ENCODE results near the gene SAP30BP. TPM values are rescaled to one million over a fixed set of nuclear protein-coding genes. Genes with fewer than 3 reads are reported as not detected.
A peak's percentile ranks its signal among the peaks of the same experiment; 100 is the strongest.

The SAP30BP gene
- total and polyA plus RNA-seq, 2 of the 13 experiments (the other 11 are each of a cell fraction or from before 2014, with no cell fraction given) = 67.7 to 99.4 TPM

DNA sequence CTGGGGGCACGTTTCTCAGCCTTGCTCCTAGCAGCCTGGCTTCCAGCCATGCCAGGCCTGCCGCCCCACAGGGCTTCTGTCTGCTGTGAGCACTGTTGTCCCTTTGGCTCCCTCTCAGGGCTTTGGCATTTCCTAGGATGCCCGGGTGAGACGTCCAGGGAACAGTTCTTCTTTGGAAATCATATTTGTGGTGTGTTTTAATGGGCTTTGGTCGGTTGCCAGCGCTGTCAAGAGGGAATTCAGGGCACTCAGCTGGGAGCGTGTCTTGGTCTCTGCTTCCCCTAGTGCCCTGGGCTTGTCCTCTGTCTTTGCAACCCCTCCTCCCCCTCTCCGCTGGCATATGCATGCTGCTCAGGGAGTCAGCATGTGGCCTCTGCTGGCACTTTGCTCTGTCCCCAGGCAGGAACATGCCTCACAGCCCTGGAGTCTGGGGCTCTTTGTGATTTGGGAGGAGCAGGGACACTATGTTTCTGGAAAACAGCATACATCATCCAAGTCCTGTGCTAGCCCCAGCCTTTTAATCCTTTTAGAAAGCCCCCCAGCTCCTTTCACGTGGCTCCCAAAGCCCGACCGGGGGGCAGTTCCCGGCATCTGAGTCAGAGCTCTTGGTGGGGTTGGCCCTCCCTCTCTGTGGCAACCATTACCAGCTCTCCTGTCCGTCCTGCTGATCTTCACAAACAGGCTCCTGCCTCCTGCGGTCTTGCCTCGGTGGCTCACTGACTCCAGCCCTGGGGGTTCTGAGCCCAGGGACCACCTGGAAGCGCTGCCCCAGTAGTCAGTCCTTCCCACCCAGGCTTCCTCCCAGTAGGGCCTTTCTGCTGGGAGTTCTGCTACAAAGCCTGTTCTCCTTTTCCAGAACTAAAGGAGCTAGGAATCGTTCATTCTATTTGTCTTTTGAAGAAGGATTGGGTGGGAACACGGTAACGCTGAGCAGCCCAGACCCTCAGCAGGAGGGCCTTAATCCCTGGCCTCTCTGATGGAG is 26.7 kb downstream of the SAP30BP start:
- POLR2A ChIA-PET = interaction anchor here (2.5 kb wide), 1 partner anchor 86 kb away, joined by 7 read pairs; a partner anchor contains a TSS
- ATAC-seq (no peak), DNase-seq (ENCODE audit: low spot score) (no peak), FAIRE-seq (no peak)
- H3K9me3 ChIP-seq (ENCODE audit: low read length) = no peaks in the 10 kb centered on the region
- peaks cover 24% of the 10 kb centered on the region for H3K4me1 ChIP-seq (ENCODE audit: insufficient read depth, low read length)
- no peak overlapping the region for H3K27ac ChIP-seq (ENCODE audit: extremely low read length, insufficient read depth, low read length)
- no peak overlapping the region for H3K4me3 ChIP-seq (replicated peaks in 1 of 3; ENCODE audit: insufficient read depth in 1 of 3, low read depth in 2 of 3, low read length in 3 of 3)
- intact Hi-C loops (cut with micrococcal nuclease; ENCODE audit: unreplicated experiment) = no loop called here
- WGBS (ENCODE audit: low lambda C conversion rate) = 92% methylated on average over 17 of the region's 19 CpGs
- no peak overlapping the region for H2AFZ ChIP-seq (ENCODE audit: low read length)
- H3K9ac ChIP-seq (ENCODE audit: insufficient read depth, low read depth, low read length) = no peak overlapping the region
- H4K20me1 ChIP-seq (ENCODE audit: insufficient read depth, low read length) = no peaks in the 10 kb centered on the region; the same call in 1 of the 2 replicates
- in situ Hi-C loops (cut with HindIII; ENCODE audit: extremely low pct_ligation_motif_present, low pct_unique_long_range_greater_than_20kb) = no loop called here
- no peaks in the 10 kb centered on the region for H3K27me3 ChIP-seq (ENCODE audit: control insufficient read depth in 1 of 2, insufficient read depth in 2 of 2, low read length in 2 of 2)
- TF ChIP-seq POLR2AphosphoS2 (IDR thresholded peaks at IDR 0.05; ENCODE audit: low read depth, low read length) = no peak
- TF ChIP-seq NR1H2 (CRISPR knock-in tag; IDR thresholded peaks at IDR 0.05; ENCODE audit: borderline replicate concordance, low read depth) = no peak
- no peak for TF ChIP-seq ZNF33B (CRISPR knock-in tag; IDR thresholded peaks at IDR 0.05)
- TF ChIP-seq ZNF749 (CRISPR knock-in tag; IDR thresholded peaks at IDR 0.05; ENCODE audit: borderline replicate concordance) = no peak
- H3K4me2 ChIP-seq (ENCODE audit: low read depth, low read length) = no peak overlapping the region
- CTCF ChIA-PET (ENCODE audit: low intra/inter-chr PET ratio, low total read pairs) = no interaction called here
- H3K79me2 ChIP-seq (ENCODE audit: insufficient read depth, low read length) = peaks cover 9% of the 10 kb centered on the region
- BruUV-seq (replicated peaks) = no TSS peak
- H3K36me3 ChIP-seq (replicated peaks in 1 of 2; ENCODE audit: control insufficient read depth in 1 of 2, insufficient read depth in 2 of 2, low read length in 2 of 2) = peaks cover 29 to 71% of the 10 kb centered on the region in 2 experiments

DNA sequence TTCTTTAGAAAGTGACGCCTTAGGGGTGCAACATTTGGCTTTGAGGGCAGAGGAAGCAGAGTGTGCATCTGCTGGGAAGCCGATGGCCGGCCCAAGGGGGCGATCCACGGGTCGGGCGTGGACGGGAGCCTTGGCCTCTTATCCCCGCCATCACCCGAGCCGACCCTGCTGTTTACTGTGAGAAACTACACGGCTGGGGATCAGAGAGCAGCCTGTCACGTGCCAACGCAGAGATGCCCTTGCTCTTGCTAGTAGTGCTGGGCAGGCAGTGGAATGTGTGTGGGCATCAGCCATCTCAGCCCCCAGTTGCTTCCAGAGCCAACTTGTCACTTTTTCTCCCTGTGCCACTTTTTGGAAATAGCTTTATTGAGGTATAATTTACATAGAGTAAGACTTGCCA is 27.4 kb downstream of the SAP30BP start:
- ChIA-PET CTCF (ENCODE audit: low intra/inter-chr PET ratio, low total read pairs) (no interaction called here), POLR2A (interaction anchor here (2.5 kb wide), 1 partner anchor 85 kb away, joined by 7 read pairs; a partner anchor contains a TSS)
- no TSS peak for BruUV-seq (replicated peaks)
- ATAC-seq (no peak), FAIRE-seq (no peak), DNase-seq (ENCODE audit: low spot score) (no peak)
- TF ChIP-seq, protein P1, sequence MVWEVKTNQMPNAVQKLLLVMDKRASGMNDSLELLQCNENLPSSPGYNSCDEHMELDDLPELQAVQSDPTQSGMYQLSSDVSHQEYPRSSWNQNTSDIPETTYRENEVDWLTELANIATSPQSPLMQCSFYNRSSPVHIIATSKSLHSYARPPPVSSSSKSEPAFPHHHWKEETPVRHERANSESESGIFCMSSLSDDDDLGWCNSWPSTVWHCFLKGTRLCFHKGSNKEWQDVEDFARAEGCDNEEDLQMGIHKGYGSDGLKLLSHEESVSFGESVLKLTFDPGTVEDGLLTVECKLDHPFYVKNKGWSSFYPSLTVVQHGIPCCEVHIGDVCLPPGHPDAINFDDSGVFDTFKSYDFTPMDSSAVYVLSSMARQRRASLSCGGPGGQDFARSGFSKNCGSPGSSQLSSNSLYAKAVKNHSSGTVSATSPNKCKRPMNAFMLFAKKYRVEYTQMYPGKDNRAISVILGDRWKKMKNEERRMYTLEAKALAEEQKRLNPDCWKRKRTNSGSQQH (CRISPR knock-in tag; IDR thresholded peaks at IDR 0.05; ENCODE audit: low read depth) = no peak
- peak; percentile 27 for TF ChIP-seq AGO2 (optimal IDR thresholded peaks at IDR 0.05; ENCODE audit: low read depth, low read length)
- Histone ChIP-seq H3K9ac (ENCODE audit: insufficient read depth, low read depth, low read length) (no peak overlapping the region), H3K4me3 (replicated peaks in 1 of 3; ENCODE audit: insufficient read depth in 1 of 3, low read depth in 2 of 3, low read length in 3 of 3) (no peak overlapping the region), H3K4me1 (ENCODE audit: insufficient read depth, low read length) (peaks cover 31% of the 10 kb centered on the region), H3K9me3 (ENCODE audit: low read length) (no peaks in the 10 kb centered on the region), H3K36me3 (replicated peaks in 1 of 2; ENCODE audit: control insufficient read depth in 1 of 2, insufficient read depth in 2 of 2, low read length in 2 of 2) (peaks cover 30 to 74% of the 10 kb centered on the region in 2 experiments), H3K27me3 (ENCODE audit: control insufficient read depth in 1 of 2, insufficient read depth in 2 of 2, low read length in 2 of 2) (no peaks in the 10 kb centered on the region), H3K27ac (ENCODE audit: extremely low read length, insufficient read depth, low read length) (no peak overlapping the region), H2AFZ (ENCODE audit: low read length) (no peak overlapping the region), H3K4me2 (ENCODE audit: low read depth, low read length) (no peak overlapping the region), H3K79me2 (ENCODE audit: insufficient read depth, low read length) (peaks cover 4% of the 10 kb centered on the region), H4K20me1 (ENCODE audit: insufficient read depth, low read length) (no peaks in the 10 kb centered on the region; the same call in 1 of the 2 replicates)
- in situ Hi-C loops (cut with HindIII; ENCODE audit: extremely low pct_ligation_motif_present, low pct_unique_long_range_greater_than_20kb) (no loop called here), intact Hi-C loops (cut with micrococcal nuclease; ENCODE audit: unreplicated experiment) (no loop called here)
- WGBS (ENCODE audit: low lambda C conversion rate) = 89% methylated on average over 12 of the region's 14 CpGs
